D721Med (cell line): ENCODE results near the gene WIZ.
A peak's percentile ranks its signal among the peaks of the same experiment; 100 is the strongest.

ENCODE experiments used
- DNase-seq: peaks from one replicate; pipeline ENCODE4 v3.0.0; 2011; ENCODE audit warnings: low spot score; ENCODE audit not compliant: insufficient read length
- FAIRE-seq: peaks from 2 replicates; lab custom pipeline; 2011; peaks lifted over from hg19 to GRCh38; lab: Jason Lieb, UNC
- TF ChIP-seq, protein P1 (sequence below): IDR thresholded peaks from 2 replicates; pipeline ENCODE4 v1.5.1; 2012; ENCODE audit warnings: mild to moderate bottlenecking, control low read depth; ENCODE audit not compliant: insufficient read depth; ENCODE audit errors: missing control alignments

The WIZ gene, protein sequence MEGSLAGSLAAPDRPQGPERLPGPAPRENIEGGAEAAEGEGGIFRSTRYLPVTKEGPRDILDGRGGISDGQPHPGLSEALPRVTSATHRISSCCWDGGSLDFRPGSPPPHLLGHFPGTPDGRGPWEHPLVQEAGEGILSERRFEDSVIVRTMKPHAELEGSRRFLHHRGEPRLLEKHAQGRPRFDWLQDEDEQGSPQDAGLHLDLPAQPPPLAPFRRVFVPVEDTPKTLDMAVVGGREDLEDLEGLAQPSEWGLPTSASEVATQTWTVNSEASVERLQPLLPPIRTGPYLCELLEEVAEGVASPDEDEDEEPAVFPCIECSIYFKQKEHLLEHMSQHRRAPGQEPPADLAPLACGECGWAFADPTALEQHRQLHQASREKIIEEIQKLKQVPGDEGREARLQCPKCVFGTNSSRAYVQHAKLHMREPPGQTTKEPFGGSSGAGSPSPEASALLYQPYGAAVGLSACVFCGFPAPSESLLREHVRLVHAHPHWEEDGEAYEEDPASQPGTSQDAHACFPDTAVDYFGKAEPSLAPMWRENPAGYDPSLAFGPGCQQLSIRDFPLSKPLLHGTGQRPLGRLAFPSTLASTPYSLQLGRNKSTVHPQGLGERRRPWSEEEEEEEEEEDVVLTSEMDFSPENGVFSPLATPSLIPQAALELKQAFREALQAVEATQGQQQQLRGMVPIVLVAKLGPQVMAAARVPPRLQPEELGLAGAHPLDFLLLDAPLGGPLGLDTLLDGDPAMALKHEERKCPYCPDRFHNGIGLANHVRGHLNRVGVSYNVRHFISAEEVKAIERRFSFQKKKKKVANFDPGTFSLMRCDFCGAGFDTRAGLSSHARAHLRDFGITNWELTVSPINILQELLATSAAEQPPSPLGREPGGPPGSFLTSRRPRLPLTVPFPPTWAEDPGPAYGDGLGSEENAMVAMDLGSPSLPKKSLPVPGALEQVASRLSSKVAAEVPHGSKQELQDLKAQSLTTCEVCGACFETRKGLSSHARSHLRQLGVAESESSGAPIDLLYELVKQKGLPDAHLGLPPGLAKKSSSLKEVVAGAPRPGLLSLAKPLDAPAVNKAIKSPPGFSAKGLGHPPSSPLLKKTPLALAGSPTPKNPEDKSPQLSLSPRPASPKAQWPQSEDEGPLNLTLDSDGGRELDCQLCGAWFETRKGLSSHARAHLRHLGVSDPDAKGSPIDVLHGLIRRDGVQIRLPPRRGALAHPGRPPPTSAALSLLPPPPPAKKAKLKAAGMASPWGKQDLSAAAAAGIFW (N-terminal part only)

DNA sequence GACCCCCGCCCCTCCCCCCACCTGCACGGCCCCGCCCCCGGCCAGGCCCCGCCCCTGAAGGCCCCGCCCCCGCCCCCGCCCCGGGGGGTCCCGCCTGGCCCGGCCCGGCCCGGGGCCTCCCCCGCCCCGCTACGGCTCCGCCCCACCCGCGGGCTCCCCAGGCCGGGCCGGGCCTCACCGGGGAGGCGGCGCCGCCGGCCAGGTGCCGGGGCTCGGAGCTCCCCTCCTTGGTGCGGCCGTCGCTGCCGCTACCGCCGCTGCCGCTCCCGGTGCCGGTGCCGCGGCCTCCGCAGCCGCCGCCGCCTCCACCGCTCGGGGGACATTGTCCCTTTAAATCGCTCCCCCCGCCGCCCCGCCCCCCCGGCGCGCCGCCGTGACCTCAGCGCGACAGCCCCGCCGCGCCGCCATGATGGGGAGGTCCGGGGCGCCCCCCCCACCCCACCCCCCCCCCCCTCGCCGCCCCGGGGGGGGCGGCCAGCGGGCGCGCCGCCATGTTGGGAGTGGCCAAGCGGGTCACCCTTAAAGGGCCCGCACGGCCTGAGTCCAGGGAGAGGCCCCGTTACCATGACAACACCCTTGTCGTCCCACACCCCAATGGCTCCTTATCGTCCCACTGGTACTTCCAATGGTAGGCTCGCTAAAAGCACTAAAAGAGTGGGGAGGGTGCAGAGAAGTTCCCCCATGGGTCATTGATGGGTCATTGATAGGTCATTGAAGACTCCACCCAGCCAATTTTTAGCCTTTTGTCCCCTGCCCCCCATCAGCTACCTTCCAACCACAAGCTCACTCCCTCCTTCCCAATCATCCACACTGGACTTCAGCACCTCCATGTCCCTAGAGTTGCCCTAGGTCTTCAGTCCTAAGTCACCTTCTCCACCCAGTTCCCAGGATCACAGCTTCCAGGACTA, at the start of gene WIZ:
WIZ (minus strand) TSS at position 337 of the 908 bp plus-strand sequence. CDS start 1,649 bp downstream, outside the sequence.
- DNase-seq: peak; percentile 93
- no peak for FAIRE-seq
- TF ChIP-seq, protein P1, sequence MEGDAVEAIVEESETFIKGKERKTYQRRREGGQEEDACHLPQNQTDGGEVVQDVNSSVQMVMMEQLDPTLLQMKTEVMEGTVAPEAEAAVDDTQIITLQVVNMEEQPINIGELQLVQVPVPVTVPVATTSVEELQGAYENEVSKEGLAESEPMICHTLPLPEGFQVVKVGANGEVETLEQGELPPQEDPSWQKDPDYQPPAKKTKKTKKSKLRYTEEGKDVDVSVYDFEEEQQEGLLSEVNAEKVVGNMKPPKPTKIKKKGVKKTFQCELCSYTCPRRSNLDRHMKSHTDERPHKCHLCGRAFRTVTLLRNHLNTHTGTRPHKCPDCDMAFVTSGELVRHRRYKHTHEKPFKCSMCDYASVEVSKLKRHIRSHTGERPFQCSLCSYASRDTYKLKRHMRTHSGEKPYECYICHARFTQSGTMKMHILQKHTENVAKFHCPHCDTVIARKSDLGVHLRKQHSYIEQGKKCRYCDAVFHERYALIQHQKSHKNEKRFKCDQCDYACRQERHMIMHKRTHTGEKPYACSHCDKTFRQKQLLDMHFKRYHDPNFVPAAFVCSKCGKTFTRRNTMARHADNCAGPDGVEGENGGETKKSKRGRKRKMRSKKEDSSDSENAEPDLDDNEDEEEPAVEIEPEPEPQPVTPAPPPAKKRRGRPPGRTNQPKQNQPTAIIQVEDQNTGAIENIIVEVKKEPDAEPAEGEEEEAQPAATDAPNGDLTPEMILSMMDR: no peak

DNA sequence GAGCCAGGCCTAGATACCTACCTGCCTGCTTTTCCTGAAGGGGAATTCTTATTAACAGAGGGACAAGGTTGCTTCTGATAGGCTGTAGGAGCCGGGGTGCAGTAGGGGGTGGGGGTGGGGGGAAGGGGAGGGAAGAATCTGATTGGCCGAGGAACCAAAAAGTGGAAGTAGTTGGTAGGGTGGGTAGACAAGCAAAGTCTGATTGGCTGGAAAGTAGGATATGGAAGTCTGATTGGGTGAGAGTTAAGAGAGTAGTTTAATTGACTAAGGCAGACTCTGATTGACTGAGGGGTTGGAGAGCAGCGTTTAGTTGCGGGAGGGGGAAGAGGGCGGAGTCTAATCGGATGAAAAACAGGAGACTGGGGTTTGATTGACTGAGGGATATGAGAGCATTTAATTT, 49.2 kb upstream of the WIZ start:
- DNase-seq (no peak), FAIRE-seq (no peak)
- TF ChIP-seq, protein P1: no peak

DNA sequence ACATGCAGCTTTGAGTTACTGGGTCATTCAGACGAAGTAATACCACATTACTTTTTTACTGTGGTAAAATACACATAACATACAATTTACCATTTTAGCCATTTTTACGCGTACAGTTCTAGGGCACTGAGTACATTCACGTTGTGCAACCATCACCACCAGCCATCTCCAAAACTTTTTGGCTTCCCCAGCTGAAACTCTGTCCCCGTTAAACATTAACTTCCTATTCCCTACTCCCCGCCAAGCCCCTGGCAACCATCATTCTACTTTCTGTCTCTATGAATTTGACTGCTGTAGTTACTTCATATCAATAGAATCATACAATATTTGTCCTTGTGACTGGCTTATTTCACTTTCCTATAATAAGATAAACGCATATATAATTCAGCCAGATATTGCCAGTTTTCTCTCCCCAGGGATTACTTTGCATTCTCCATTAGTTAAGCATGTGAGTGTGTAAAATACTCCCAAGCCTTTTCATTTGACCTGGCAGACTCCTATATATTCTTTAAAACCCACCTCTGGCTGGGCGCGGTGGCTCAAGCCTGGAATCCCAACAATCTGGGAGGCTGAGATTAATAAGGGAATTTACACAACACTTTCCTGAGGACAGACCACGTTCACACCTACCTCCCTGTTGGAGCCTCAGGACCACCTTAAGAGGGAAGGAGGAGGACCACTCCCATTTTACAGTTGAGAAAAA, 48.6 kb upstream of the WIZ start:
- DNase-seq (no peak), FAIRE-seq (no peak)
- TF ChIP-seq, protein P1: no peak

DNA sequence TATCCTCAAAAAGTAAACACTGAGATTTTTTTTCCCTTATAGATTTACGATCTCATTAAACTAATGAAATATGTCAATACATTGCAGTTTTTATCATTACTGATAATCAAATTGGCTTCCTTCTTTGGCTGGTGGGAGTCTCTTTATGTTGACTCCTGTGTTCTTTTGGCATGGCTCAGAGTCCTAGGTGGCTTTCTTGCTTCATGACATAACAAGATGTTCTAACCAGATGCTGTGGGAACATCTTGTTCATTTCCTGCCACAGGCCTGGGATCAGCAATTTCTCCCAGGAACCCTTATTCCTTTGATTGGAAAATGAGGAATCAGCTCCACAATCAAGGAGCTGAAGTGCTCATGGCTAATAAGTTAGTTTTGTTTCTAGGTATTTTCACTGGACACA, 45.4 kb upstream of the WIZ start:
- TF ChIP-seq, protein P1: no peak
- no peak for DNase-seq
- FAIRE-seq: no peak

DNA sequence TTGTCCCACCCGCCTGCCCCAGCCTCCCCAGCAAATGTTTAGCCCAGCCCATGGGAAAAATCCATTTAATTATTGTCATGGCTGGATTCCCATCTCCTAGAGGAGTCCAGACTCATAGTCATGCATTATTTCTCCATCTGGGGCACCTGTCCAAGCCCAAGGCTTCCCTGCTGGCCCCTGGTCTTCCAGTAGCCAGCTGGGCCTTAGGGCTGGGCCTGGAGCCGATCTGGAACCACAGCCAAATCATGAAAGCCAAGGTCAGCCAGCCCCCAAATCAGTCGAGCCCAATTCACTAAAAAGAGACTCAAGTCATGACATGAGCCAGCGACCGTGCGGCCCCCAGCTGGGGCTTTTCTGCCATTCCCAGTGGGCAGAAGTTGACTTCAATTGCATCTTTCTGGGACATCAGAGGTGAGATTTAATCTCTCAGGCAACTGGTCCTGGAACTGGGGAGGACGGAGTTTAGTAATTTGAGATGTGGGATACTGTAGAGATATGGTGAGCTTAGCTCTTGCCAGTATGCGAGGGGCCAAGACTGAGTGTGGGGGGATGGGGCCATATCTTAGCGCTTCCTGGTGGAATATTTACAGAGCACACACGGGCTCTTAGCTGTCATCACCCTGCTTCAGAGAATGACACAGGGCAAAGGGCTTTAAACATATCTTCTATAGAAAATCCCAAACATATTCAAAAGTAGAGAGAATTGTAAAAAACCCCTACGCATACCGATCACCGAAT, 38.9 kb upstream of the WIZ start:
- FAIRE-seq (no peak), DNase-seq (no peak)
- TF ChIP-seq, protein P1: no peak
